Common myeloid progenitor, CD34-positive (primary cell): ENCODE results near the gene CAVIN1. TPM values are rescaled to one million over a fixed set of nuclear protein-coding genes. Genes with fewer than 3 reads are reported as not detected.

Experiments used
- CTCF ChIA-PET: fragments of 350-600 bp; sonication (Branson Sonifier 250); formaldehyde crosslinking; loops from one replicate; lab custom pipeline; 2021; ENCODE audit warnings: antibody characterized with exemption; lab: Charles Lee
- POLR2A ChIA-PET: fragments of 350-600 bp; sonication (Branson Sonifier 250); formaldehyde crosslinking; loops from one replicate; lab custom pipeline; 2021; ENCODE audit warnings: antibody characterized with exemption; lab: Charles Lee
- DNase-seq, 3 donors: peaks; one replicate each; pipeline versions ENCODE4 v3.0.0 to v3.0.0-alpha.2; 2013
- H3K27ac ChIP-seq, 2 experiments: 1 replicate in 1 of 2; 2 replicates in 1 of 2; pipeline ENCODE4 v1.7.0; 2013; ENCODE audit warnings: inconsistent platforms in 2 of 2, low read length in 2 of 2, mild to moderate bottlenecking in 2 of 2, low read depth in 1 of 2, moderate library complexity in 1 of 2; ENCODE audit not compliant: severe bottlenecking in 2 of 2, insufficient read depth in 1 of 2, poor library complexity in 1 of 2
- H3K27me3 ChIP-seq, 5 experiments: replicated peaks in 2 of 5; 1 replicate in 3 of 5; 2 replicates in 2 of 5; pipeline versions ENCODE4 v1.6.1 to v1.7.0; 2013; ENCODE audit warnings: low read length in 4 of 5, mild to moderate bottlenecking in 2 of 5, moderate library complexity in 2 of 5, inconsistent platforms in 1 of 5; ENCODE audit not compliant: insufficient read depth in 5 of 5, control insufficient read depth in 4 of 5
- H3K36me3 ChIP-seq, 4 experiments: 1 replicate in 2 of 4; 2 replicates in 2 of 4; pipeline versions ENCODE4 v1.6.1 to v1.7.0; 2013; ENCODE audit warnings: low read length in 3 of 4, control low read depth in 1 of 4, mild to moderate bottlenecking in 1 of 4; ENCODE audit not compliant: control insufficient read depth in 4 of 4, insufficient read depth in 4 of 4
- H3K4me1 ChIP-seq, 4 experiments: 1 replicate in 3 of 4; 2 replicates in 1 of 4; pipeline versions ENCODE4 v1.6.1 to v1.7.1; 2013; ENCODE audit warnings: low read length in 3 of 4, mild to moderate bottlenecking in 3 of 4, control low read depth in 1 of 4, inconsistent platforms in 1 of 4, moderate library complexity in 1 of 4; ENCODE audit not compliant: control insufficient read depth in 4 of 4, insufficient read depth in 4 of 4; ENCODE audit errors: control extremely low read depth in 1 of 4
- H3K4me3 ChIP-seq, 7 experiments: 1 replicate in 4 of 7; 2 replicates in 3 of 7; pipeline versions ENCODE4 v1.5.1 to v1.7.0; 2013; ENCODE audit warnings: mild to moderate bottlenecking in 7 of 7, low read length in 6 of 7, moderate library complexity in 6 of 7, inconsistent platforms in 2 of 7, low read depth in 2 of 7, control low read depth in 1 of 7; ENCODE audit not compliant: insufficient read depth in 4 of 7, control insufficient read depth in 1 of 7; ENCODE audit errors: extremely low read depth in 1 of 7
- H3K9me3 ChIP-seq, 5 experiments: 1 replicate in 4 of 5; 2 replicates in 1 of 5; pipeline versions ENCODE4 v1.6.1 to v1.7.1; 2013; ENCODE audit warnings: low read length in 4 of 5, mild to moderate bottlenecking in 2 of 5, inconsistent platforms in 1 of 5, low read depth in 1 of 5, moderate library complexity in 1 of 5; ENCODE audit not compliant: control insufficient read depth in 4 of 5, insufficient read depth in 2 of 5; ENCODE audit errors: control extremely low read depth in 1 of 5
- WGBS: methylation state at CpG from one replicate; pipeline ENCODE4 v1.1.5; 2013; ENCODE audit not compliant: insufficient coverage; 5-methylcytosine and 5-hydroxymethylcytosine counted together
- polyA plus RNA-seq: library from polyadenylated mRNA; unstranded; fragments of 120-200 nt; gene quantifications from one replicate; pipeline ENCODE4 v1.2.1, GENCODE V29; 2013

Gene CAVIN1, protein sequence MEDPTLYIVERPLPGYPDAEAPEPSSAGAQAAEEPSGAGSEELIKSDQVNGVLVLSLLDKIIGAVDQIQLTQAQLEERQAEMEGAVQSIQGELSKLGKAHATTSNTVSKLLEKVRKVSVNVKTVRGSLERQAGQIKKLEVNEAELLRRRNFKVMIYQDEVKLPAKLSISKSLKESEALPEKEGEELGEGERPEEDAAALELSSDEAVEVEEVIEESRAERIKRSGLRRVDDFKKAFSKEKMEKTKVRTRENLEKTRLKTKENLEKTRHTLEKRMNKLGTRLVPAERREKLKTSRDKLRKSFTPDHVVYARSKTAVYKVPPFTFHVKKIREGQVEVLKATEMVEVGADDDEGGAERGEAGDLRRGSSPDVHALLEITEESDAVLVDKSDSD
- polyA plus RNA-seq = 64.5 TPM

DNA sequence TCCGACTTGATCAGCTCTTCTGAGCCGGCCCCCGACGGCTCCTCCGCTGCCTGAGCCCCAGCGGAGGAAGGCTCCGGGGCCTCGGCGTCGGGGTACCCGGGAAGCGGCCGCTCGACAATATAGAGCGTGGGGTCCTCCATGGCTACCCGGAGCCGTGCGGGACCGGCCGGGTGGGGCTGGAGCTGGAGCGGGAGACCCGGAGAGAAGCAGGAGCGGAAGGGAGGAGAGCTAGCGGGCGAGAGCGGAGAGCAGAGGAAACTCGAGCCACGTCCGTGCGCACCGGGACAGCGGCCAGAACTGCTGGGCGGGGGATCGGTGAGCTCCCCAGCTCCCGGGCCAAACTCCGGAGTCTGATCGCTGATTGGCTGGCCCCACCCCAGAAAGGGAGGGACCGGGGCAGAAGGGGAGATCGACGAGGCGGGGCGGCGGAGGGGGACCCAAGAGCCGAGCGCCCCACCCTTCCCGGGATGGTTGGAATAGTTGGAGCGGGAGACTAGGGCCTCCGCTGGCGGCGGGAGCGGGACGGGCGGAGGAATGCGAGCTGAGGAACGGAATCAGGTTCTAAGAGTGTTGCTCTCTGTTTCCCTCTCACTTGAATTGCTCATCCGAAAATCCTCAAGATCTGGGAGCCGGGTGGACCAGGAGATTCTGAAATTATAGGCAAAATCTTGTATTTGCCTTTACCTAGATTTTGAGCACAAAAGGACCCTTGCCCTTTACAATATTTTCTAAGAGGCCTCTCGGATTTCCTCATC lies at the start of gene CAVIN1:
Gene CAVIN1 (minus strand): TSS at position 299 of the 755 bp plus-strand sequence. CDS start 159 bp downstream, at position 140.
- H3K27ac ChIP-seq = peak within 1 kb of the TSS in 1 of 2 experiments; percentile 66

DNA sequence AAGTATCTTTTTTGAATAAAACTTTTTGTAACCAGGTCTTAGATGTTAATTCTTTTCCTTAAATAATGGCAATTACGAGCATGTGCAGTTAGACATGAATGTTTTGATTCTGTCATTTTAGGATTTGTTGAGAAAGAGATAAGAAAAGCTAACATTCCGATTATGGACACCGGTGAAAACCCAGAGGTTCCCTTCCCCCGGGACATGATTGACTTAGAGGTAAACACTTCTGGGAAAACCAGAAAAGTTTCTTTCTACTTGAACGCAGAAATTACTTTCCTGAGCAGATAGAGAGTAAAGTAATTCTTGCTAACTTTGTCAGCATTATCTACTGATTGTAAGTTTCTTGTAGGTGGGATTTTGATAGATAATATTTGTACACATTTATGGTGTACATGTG lies 44.8 kb upstream of the CAVIN1 start:
- 94% methylated on average over 3 of the region's 5 CpGs for WGBS
- ChIA-PET CTCF (interaction anchor here (7.6 kb wide), 1 partner anchor 28 kb away, joined by 40 read pairs; no protein-coding TSS in a partner anchor), POLR2A (interaction anchor here (0.6 kb wide), 1 partner anchor 13 kb away, joined by 3 read pairs; no protein-coding TSS in a partner anchor)
- DNase-seq = no peak
- peaks cover 5 to 46% (median 30%) of the 10 kb centered on the region in 4 experiments for H3K36me3 ChIP-seq
- H3K4me1 ChIP-seq = no peaks in the 10 kb centered on the region
- H3K4me3 ChIP-seq = no peak overlapping the region
- H3K9me3 ChIP-seq = no peaks in the 10 kb centered on the region
- H3K27me3 ChIP-seq = no peaks in the 10 kb centered on the region
- no peak overlapping the region for H3K27ac ChIP-seq

More for the DNA sequence above, at the start of gene CAVIN1:
- Histone ChIP-seq H3K4me1 (peaks cover 0 to 45% (median 41%) of the 10 kb centered on the region in 4 experiments), H3K27me3 (peaks cover 0 to 3% (median 0%) of the 10 kb centered on the region in 5 experiments), H3K4me3 (peak within 1 kb of the TSS; percentile 66 to 93 (median 83)), H3K9me3 (no peaks in the 10 kb centered on the region), H3K36me3 (no peaks in the 10 kb centered on the region)
- under 1% methylated on average over 34 of the region's 58 CpGs for WGBS
- CTCF ChIA-PET = interaction anchor here (0.7 to 3.1 kb wide), 19 partner anchors 9 to 146 kb away, joined by 3 to 12 read pairs (median 4); no protein-coding TSS in a partner anchor
- peak; percentile 68 to 71 (median 71) for DNase-seq
- POLR2A ChIA-PET = interaction anchor here (0.6 to 1.5 kb wide), 8 partner anchors 10 to 111 kb away, joined by 3 to 5 read pairs (median 4); no protein-coding TSS in a partner anchor

DNA sequence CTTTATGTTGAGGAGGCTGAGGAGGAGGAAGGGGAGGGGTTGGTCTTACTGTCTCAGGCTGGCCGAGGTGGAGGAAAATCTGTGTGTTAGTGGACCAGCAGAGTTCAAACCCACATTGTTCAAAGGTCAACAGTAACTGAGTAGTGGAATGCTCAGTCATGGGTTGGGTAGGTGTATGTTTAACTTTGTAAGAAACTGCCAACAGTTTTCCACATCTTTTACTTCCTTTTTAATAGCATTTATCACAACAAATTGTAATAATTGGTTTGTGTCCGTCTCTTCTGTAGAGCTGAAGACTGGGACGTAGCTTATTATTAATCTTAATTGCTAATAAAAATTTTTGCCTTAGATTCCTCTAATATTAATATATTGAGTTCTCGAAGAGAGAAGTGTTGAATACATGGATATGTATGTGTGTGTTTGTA lies 40.9 kb upstream of the CAVIN1 start:
- ChIA-PET CTCF (interaction anchor here (0.7 to 7.6 kb wide), 6 partner anchors 9 to 152 kb away, joined by 3 to 40 read pairs (median 3); no protein-coding TSS in a partner anchor), POLR2A (interaction anchor here (0.6 kb wide), 1 partner anchor 109 kb away, joined by 3 read pairs; no protein-coding TSS in a partner anchor)
- H3K36me3 ChIP-seq = peaks cover 5 to 38% (median 25%) of the 10 kb centered on the region in 4 experiments

DNA sequence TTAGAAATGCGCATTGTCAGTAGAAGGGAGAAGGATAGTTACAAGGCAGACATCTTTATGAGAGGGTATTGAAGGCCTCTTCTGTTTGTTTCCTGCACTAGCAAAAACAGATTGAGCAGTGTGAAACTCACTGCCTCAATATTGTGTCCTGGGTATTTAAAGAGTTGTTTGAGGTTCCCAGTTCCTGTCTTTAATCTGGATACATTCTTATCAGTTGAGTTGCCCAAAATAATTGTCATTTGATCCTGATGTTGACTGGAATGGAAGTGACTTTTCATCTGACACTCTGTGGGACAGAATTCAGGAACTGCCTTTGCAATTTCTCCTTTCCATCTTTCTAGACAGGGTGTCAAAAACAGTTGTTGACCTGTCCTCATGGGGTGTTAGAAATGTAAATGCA lies 37.3 kb upstream of the CAVIN1 start:
- 50% methylated on average over 1 of the region's 1 CpG for WGBS
- CTCF ChIA-PET = interaction anchor here (0.7 to 2.3 kb wide), 14 partner anchors 8 to 118 kb away, joined by 3 to 6 read pairs (median 3); no protein-coding TSS in a partner anchor
- POLR2A ChIA-PET = interaction anchor here (0.7 kb wide), 1 partner anchor 78 kb away, joined by 3 read pairs; no protein-coding TSS in a partner anchor
- no peak for DNase-seq
- H3K36me3 ChIP-seq = peaks cover 2 to 11% (median 10%) of the 10 kb centered on the region in 4 experiments
- peak overlapping the region in 1 of 2 experiments; percentile 62 for H3K27ac ChIP-seq
- H3K4me1 ChIP-seq = peaks cover 37 to 56% (median 54%) of the 10 kb centered on the region in 4 experiments
- H3K27me3 ChIP-seq = no peaks in the 10 kb centered on the region
- H3K9me3 ChIP-seq = no peaks in the 10 kb centered on the region
- H3K4me3 ChIP-seq = peak overlapping the region in 6 of 7 experiments; percentile 20 to 95 (median 76)

More for the DNA sequence above, 40.9 kb upstream of the CAVIN1 start:
- DNase-seq = no peak
- Histone ChIP-seq H3K4me3 (no peak overlapping the region), H3K9me3 (no peaks in the 10 kb centered on the region), H3K4me1 (peaks cover 19 to 22% (median 21%) of the 10 kb centered on the region in 4 experiments), H3K27me3 (no peaks in the 10 kb centered on the region), H3K27ac (no peak overlapping the region)
- WGBS = 71% methylated on average over 1 of the region's 4 CpGs

DNA sequence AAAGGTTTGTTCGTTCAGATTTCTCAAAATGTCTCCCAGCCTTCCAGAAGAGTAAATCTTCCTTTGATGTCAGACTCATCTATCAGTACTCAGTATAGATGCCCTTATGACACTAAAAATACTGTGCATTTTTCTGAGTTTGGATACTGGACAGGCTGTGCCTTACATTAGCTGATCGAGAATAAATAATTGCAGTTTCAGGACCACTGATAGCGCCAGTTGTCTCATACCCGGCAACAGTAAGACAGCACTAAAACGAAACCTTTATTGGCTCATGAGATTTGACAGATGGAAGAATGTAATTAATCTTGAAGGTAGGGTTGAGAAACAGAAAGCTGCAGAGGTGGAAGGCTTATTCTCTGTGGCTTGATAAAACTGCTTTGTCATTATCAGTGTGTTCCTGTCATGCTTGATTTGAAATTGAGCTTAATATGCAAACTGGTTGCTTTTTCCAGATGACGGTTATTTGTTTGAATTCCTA lies 36.8 kb upstream of the CAVIN1 start:
- CTCF ChIA-PET = interaction anchor here (0.7 to 2.3 kb wide), 14 partner anchors 8 to 118 kb away, joined by 3 to 6 read pairs (median 3); no protein-coding TSS in a partner anchor
- peak; percentile 84 to 96 (median 94) for DNase-seq

DNA sequence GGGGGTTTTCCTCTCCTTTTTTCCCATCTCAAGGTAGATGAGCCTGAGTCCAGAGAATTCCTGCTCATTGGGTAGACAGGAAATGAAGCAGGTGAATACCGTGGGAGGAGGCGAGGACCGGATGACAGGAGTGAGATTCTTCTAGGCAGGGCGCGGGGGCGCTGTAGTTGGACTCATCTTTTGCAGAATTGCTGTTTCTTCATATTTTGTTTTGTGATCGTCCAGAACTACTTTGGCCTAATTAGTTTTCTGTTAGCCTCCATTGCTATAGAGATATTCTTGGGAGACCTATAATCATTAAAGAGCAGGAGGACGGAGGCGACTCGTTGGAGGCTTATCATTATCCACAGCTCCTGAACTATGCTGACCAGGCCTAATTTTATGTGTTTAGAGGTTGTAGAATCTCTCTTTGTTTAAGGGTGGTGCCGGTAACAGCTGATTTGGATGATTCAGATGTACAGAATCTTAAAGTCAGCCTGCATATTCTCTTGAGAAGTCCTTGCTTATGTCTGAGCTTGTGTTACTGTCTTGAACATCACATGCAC lies 36.3 kb upstream of the CAVIN1 start:
- DNase-seq = peak; percentile 25 to 60 (median 48)
- WGBS = 4% methylated on average over 9 of the region's 11 CpGs
- H3K9me3 ChIP-seq = no peaks in the 10 kb centered on the region
- ChIA-PET POLR2A (interaction anchor here (0.7 kb wide), 1 partner anchor 79 kb away, joined by 3 read pairs; no protein-coding TSS in a partner anchor), CTCF (interaction anchor here (0.9 to 2.3 kb wide), 10 partner anchors 8 to 119 kb away, joined by 3 to 6 read pairs (median 3); no protein-coding TSS in a partner anchor)
- H3K36me3 ChIP-seq = peaks cover 2 to 11% (median 10%) of the 10 kb centered on the region in 4 experiments
- H3K4me1 ChIP-seq = peaks cover 37 to 67% (median 62%) of the 10 kb centered on the region in 4 experiments
- H3K4me3 ChIP-seq = peak overlapping the region; percentile 66 to 95 (median 77)
- H3K27ac ChIP-seq = peak overlapping the region; percentile 64 to 87
- no peaks in the 10 kb centered on the region for H3K27me3 ChIP-seq

More for the DNA sequence above, 36.8 kb upstream of the CAVIN1 start:
- Histone ChIP-seq H3K4me1 (peaks cover 37 to 61% (median 58%) of the 10 kb centered on the region in 4 experiments), H3K36me3 (peaks cover 2 to 11% (median 10%) of the 10 kb centered on the region in 4 experiments), H3K27ac (peak overlapping the region in 1 of 2 experiments; percentile 87), H3K9me3 (no peaks in the 10 kb centered on the region), H3K27me3 (no peaks in the 10 kb centered on the region), H3K4me3 (peak overlapping the region in 6 of 7 experiments; percentile 75 to 95 (median 78))
- WGBS = 2% methylated on average over 4 of the region's 6 CpGs
- POLR2A ChIA-PET = interaction anchor here (0.7 kb wide), 1 partner anchor 78 kb away, joined by 3 read pairs; no protein-coding TSS in a partner anchor
